GM18498 (cell line): Measurements from ENCODE around the gene TICAM1.
"Not testable (repeated sequence)": the region's sequence is repeated elsewhere in the genome, so short reads cannot be mapped to it uniquely, and the experiment has no call there.

Source experiments
- ATAC-seq: cut with Tn5 transposase; IDR thresholded peaks from one replicate; pipeline ENCODE4 v1.9.1; 2021; ENCODE audit warnings: mild to moderate bottlenecking, moderate library complexity; ENCODE audit not compliant: unreplicated experiment

The TICAM1 gene

DNA sequence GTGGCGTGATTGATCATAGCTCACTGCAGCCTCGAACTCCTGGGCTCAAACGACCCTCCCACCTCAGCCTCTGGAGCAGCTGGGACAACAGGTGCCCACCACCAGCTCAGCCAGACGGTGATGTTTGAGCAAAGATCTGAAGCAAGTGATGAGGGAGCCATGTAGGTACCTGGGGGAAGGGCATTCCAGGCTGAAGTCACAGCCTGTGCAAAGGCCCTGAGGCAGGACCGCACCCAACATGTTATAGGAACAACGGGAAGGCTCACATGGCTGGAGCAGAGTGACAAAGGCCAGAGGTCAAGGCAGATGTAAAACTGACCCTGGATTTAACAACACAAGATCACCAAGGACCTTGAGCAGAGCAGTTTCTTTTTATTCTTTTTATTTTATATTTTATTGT is 25.1 kb downstream of the TICAM1 start:
- ATAC-seq = no peak

DNA sequence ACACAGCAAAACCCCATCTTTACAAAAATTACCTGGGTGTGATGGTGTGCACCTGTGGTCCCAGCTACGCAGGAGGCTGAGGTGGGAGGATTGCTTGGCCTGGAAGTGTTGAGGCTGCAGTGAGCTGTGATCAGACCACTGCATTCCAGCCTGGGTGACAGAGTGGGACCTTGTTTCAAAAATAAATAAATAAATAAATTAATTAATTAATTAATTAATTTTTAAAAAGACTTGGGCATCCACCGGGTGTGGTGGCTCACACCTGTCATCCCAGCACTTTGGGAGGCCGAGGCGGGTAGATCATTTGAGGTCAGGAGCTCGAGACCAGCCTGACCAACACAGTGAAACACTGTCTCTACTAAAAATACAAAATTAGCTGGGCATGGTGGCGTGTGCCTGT is 26.4 kb downstream of the TICAM1 start:
- ATAC-seq = not testable (repeated sequence)

DNA sequence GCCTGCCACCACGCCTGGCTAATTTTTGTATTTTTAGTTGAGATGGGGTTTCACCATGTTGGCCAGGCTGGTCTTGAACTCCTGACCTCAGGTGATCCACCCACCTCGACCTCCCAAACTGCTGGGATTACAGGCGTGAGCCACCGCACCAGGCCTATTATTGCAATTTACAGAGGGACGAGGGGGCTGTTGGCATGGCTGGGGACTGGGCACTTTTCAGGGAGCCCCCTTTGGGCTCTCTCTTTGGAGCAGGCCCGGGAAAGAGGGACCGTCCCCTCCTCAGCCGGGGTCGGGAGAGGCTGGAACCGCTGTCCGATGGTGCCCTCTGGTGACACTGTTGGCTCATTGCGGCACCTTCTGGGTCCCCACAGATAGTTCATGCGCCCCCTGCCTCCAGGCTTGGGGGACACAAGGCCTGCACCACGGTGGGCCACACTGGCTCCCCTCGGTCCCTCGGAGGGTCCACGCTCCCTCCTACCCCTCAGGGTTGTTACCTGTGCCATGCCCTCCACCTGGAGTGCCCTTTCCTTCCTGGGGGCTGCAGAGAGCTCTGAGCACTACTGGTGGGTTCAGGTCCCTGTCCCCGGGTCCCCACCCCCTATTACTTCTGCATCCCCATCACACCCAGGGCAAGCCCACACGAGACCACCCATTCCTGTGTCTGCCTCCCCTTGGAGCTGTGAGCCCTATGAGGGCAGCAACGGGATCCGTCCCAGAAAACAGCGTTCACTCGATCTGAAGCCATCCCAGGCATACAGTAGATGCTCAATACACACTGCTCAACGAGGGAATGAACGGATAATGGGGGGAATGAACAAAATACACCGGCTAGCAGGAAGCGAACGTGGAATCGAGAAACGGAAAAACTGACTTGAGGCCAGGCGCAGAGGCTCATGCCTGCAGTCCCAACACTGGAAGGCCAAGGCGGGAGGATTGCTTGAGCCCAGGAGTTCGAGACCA is 27.5 kb downstream of the TICAM1 start:
- no peak for ATAC-seq

DNA sequence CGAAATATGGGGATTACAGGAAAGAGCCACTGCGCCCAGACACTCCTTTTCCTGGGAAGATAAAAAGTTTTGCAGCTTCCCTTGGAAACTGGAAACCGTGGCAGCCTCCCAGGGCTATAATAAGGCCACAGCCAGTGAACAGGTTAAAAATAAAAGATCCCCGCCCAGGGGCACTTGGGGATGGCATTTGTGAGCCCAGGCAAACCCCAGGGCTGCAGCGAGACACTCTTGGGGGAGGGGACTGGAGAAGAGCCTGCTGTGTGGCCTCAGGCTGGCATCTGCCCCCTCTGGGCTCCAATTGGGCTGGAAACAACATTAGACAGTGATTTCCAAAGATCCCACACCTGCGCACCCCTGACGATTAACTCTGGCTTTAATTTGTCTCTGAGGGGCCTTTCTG is 28.8 kb downstream of the TICAM1 start:
- no peak for ATAC-seq

DNA sequence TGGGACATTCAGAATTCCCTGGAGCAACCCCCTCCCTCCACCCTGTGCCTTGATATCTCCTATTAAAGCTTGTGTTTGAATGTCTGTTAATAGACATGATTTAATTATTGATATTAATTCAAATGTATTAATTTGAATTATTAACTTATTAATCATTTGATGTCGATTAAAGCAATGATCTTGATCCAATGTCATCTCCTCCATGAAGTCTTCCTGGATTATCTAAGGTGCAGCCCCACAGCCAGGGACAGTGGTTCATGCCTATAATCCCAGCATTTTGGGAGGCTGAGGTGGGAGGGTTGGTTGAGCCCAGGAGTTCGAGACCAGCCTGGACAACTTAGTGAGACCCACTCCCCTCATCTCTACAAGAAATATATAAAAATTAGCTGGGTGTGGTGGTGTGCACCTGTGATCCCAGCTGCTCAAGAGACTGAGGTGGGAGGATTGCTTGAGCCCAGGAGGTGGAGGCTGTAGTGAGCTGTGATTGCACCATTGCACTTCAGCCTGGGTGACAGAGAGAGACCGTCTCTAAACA is 30.4 kb downstream of the TICAM1 start:
- ATAC-seq = no peak

DNA sequence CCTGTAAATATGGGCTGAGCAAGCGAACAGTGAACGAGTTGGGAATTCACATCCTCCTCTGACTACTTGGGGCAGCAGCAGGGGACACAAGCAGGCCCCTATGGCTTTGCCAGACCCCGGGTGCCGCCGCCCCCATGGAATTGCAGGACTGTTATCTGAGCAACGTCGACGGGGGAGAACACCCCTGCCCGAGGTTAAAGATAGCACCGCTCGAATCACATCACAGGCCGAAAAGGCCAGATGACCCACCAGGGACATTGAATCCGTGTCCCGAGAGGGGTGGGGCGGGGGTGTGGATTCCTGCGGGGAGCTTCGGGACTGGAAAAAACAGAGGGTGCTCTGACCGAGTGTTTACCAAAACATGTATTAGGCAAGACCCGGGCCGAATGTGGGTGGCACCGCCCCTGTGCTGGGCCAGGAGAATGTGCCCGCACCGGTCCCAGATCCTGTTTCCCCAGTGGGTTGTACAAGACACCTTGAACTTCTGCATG is 30.9 kb downstream of the TICAM1 start:
- no peak for ATAC-seq

DNA sequence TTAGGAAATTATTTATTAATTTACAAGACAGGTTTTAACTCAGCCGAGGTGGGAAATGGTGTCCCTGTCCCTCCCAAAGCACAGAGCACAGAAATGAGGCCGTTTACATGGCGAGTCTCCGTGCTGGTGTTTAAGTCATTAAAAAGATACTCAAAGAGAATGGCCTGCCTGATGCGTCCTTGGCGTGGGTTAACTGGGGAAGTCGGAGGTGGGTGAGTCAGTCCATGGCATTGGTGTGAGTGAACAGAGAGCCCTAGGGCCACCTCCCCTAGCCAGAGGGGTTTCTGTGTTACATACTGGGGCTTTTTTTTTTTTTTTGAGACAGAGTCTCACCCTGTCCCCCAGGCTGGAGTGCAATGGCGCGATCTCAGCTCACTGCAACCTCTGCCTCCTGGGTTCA is 36.1 kb downstream of the TICAM1 start:
- ATAC-seq = no peak

DNA sequence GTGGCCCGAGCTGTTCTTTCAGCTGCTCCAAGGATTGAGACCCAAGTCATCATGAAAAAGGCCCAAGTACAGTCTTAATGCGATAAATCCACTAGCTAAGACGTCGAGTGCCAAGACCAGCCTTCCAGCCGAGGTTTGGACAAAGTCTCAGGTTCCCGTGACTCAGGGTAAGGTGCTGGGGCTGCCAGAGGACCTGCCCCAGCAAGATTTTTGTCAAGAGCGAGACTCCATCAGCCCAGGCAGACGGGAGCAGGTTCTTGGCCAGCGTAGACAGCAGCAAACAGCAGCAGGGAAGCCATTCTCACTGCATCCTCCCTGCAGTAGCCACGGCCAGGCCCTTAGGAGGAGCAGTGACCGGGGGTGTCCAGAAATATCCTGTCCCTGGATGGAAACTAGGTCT is 36.5 kb downstream of the TICAM1 start:
- no peak for ATAC-seq

DNA sequence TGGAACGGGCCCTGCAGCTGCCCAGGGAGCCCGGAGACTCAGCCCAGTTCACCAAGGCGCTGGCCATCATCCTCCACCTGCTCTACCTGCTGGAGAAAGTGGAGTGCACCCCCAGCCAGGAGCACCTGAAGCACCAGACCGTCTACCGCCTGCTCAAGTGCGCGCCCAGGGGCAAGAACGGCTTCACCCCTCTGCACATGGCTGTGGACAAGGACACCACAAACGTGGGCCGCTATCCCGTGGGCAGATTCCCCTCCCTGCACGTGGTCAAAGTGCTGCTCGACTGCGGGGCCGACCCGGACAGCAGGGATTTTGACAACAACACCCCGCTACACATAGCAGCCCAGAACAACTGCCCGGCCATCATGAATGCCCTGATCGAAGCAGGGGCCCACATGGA is 38.2 kb downstream of the TICAM1 start:
- ATAC-seq = not testable (repeated sequence)

DNA sequence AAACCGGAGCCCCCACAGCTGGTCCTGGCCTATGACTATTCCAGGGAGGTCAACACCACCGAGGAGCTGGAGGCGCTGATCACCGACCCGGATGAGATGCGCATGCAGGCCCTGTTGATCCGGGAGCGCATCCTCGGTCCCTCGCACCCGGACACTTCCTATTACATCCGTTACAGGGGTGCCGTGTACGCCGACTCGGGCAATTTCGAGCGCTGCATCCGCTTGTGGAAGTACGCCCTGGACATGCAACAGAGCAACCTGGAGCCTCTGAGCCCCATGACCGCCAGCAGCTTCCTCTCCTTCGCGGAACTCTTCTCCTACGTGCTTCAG is 38.7 kb downstream of the TICAM1 start:
- not testable (repeated sequence) for ATAC-seq

DNA sequence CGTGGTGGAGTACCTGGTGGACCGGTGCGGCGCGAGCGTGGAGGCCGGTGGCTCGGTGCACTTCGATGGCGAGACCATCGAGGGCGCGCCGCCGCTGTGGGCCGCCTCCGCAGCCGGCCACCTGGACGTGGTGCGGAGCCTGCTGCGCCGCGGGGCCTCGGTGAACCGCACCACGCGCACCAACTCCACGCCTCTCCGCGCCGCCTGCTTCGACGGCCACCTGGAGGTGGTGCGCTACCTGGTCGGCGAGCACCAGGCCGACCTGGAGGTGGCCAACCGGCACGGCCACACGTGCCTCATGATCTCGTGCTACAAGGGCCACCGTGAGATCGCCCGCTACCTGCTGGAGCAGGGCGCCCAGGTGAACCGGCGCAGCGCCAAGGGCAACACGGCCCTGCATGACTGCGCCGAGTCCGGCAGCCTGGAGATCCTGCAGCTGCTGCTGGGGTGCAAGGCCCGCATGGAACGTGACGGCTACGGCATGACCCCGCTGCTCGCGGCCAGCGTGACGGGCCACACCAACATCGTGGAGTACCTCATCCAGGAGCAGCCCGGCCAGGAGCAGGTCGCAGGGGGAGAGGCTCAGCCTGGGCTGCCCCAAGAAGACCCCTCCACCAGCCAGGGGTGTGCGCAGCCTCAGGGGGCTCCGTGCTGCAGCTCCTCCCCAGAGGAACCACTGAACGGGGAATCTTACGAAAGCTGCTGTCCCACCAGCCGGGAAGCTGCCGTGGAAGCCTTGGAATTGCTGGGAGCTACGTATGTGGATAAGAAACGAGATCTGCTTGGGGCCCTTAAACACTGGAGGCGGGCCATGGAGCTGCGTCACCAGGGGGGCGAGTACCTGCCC is 39.3 kb downstream of the TICAM1 start:
- ATAC-seq = not testable (repeated sequence)

DNA sequence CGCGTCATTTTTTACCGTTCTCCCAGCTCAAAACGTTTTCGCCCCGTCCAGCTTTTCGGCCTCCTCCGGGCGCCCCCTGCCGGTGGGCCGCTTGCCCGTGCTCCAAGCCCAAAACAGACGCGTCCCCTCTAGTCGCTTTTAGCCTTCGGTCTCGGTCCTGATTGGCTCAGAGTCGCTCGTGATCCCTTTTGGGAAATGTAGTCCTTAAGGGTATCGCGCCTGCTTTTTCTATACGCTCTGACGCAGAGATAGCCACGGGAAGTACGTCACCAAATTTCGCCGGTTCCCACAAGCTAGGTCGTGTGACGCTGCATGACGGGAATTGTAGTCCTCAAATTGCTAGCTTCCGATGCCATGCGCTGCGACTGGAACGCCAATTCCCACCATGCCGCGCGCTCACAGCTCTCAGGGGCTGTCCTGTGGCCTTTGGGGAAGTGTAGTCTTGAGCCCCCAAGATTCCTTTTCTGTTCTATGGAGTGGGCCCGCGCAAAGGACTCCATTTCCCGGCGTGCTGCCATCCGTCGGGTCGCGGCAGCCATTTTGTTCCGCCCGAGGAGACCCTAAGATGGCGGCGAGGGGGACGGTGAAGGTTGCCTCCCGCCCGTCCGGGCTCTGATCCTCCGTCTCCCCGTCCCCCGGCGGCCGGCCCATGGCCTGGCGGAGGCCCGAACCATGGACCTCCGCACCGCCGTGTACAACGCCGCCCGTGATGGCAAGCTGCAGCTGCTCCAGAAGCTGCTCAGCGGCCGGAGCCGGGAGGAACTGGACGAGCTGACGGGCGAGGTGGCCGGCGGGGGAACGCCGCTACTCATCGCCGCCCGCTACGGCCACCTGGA is 40.1 kb downstream of the TICAM1 start, which contains the start of gene FEM1A:
FEM1A (plus strand) TSS at position 552 of the 836 bp plus-strand sequence; CDS start at position 673, 121 bp downstream.
- ATAC-seq = peak; percentile 95

DNA sequence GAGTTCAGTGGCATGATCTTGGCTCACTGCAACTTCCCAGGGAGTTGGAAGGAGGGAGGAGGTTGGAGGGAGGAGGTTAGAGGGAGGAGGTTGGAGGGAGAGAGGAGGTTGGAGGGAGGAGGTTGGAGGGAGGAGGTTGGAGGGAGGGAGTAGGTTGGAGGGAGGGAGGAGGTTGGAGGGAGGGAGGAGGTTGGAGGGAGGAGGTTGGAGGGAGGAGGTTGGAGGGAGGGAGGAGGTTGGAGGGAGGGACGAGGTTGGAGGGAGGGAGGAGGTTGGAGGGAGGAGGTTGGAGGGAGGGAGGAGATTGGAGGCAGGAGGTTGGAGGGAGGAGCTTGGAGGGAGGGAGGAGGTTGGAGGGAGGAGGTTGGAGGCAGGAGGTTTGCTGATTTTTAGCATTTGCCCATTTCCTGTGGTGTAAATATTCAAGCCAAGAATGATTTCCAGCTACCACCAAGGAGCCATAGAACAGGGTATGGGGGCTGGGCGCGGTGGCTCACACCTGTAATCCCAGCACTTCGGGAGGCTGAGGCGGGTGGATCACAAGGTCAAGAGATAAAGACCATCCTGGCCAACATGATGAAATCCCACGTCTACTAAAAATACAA is 45.0 kb downstream of the TICAM1 start:
- ATAC-seq = not testable (repeated sequence)

DNA sequence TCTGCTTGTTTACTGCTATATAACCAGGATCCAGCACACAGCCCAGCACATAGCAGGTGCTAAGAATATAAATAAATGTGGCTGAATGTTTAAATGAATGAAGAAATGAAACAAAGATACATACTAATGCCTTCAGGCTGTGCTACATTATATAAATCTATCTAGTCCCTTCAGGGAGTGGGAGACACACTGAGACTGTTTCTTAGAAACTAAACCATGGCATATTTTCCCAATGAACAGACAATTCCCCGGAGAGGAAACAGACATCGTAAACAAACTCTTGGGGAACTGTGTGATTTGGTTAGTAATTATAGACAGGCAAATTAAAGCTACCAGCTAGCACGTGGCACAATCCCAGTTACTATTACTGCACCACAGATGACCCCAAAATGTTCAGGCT is 49.7 kb downstream of the TICAM1 start:
- ATAC-seq = no peak

DNA sequence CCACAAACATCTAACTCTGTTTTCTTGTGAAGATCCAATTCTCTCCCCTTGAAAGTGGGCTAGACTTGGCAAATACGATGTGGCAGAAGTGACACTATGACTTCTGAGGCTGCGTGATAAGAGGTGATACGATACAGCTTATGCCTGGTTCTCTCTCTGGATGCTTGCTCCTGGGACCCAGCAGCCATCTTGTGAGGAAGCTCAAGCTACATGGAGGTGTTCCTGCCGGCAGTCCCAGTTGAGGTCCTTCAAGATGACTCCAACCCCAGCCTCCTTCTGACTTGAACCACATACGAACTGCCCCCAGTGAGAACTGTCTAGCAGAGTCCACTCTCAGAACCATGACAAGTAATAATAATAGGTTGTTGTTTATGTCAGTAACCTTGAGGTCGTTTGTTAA is 50.7 kb downstream of the TICAM1 start:
- ATAC-seq = no peak

DNA sequence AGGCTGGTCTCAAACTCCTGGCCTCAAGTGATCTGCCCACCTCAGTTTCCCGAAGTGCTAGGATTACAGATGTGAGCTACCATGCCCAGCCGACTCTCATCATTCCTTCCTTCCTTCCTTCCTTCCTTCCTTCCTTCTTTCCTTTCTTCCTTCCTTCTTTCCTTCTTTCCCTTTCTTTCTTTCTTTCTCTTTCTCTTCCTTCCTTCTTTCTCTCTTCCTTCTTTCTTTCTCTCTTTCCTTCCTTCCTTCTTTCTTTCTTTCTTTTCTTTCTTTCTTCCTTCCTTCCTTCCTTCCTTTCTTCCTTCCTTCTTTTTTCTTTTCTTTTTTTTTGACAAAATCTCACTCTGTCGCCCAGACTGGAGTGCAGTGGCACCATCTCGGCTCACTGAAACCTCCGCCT is 53.4 kb downstream of the TICAM1 start:
- not testable (repeated sequence) for ATAC-seq

DNA sequence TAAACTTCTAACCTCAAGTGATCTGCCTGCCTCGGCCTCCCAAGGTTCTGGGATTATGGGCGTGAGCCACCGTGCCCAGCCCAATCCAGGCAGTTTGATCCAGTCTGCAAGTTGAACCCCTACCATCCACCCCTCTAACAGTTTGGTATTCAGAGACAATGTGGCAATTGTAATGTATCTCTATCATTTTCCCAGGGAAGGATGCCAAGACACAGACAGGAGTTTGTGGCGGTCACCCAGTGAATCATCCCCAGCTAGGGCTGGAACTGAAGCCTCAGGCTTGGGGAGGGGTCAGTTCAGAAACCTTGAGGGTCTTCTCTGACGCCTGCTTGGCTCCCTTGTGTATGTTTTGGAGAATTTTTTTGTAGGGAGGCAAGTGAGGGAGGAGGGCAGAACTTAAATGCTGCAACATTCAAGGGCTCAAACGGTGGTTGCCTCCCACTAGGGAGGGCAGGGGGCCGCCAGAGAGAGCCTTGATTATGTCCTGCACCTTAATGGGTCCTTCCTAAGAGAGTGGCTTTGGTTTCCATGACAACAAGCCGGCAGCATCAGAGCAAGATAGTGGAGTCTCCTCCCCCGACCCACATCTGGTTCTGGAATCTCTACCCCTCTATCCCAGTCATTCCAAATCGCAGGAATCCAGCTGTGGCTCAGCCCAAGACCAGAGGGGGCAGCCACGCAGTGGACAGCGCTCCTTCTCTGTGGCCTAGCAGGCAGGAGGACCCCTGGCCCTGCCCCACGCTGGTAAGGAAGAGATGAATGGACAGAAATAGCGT is 54.9 kb downstream of the TICAM1 start:
- ATAC-seq = no peak

DNA sequence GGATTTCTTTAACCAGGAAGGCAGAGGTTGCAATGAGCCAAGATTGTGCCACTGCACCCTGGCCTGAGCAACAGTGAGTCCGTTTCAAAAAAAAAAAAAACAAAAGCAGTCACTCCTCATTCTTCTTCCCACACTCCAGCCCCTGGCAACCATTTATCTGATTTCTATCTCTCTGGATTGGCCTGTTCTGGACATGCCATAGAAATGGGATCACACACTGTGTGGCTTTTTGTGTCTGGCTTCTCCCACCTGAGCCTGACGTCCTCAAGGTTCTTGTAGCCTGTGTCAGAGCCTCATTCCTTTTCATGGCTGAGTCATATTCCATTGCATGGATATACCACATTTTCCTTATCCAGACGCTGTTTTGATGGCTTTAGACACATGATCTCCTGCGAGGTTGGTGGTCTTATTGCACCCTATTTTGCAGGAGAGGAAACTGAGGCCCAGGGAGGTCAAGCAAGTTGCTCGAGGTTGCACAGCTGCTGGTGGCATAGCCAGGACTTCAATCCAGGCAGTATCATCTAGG is 55.8 kb downstream of the TICAM1 start:
- no peak for ATAC-seq

DNA sequence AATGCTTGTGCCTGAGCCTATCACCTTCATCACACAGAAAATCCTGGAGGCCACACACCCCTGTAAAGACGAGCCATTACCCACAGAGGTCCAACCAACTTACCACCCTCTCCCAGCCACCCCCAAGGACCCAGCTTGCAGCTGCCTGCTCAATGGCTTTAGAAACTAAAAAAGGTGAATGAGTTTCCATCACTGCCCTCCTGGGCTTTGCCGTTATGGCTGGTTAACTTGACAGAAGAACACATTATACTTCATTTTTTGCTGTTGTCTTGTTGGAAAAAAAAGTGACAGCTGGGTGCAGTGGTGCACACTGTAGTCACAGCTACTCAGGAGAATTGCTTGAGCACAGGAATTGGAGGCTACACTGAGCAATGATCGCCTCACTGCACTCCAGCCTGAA is 57.4 kb downstream of the TICAM1 start:
- ATAC-seq = no peak
